Urinary bladder (tissue), 4 donors: ENCODE data around the gene TMEM233. TPM values are rescaled to one million over a fixed set of nuclear protein-coding genes. Genes with fewer than 3 reads are reported as not detected.

Source experiments
- DNase-seq: peaks from one replicate; pipeline ENCODE4 v3.0.0-alpha.2; 2015; ENCODE audit errors: extremely low spot score
- H3K27ac ChIP-seq: one replicate; pipeline ENCODE4 v1.5.1; 2013; ENCODE audit warnings: low read depth, mild to moderate bottlenecking, moderate library complexity
- H3K36me3 ChIP-seq: one replicate; pipeline ENCODE4 v1.6.1; 2013; ENCODE audit warnings: mild to moderate bottlenecking, moderate library complexity; ENCODE audit not compliant: insufficient read depth
- H3K4me1 ChIP-seq: one replicate; pipeline ENCODE4 v1.6.1; 2013; ENCODE audit warnings: mild to moderate bottlenecking, moderate library complexity; ENCODE audit not compliant: insufficient read depth
- H3K4me3 ChIP-seq: one replicate; pipeline ENCODE4 v1.5.1; 2013; ENCODE audit warnings: low read depth, low read length
- WGBS: extraction: QIAGEN DNeasy Blood & Tissue Kit; methylation state at CpG from one replicate; pipeline ENCODE4 v1.1.7; 2013; 5-methylcytosine and 5-hydroxymethylcytosine counted together
- polyA plus RNA-seq: library from polyadenylated mRNA; stranded (reverse); fragments of 200-250 nt; gene quantifications from one replicate; pipeline ENCODE4 v1.2.3, GENCODE V29; 2013
- small RNA-seq: library from RNA; depleted of rRNA; stranded (forward); fragments of <200 nt; gene quantifications from one replicate; pipeline ENCODE3, GENCODE V24; 2014
- total RNA-seq: library from RNA; depleted of rRNA; stranded (reverse); fragments of >200 nt; gene quantifications from one replicate; pipeline ENCODE4 v1.2.3, GENCODE V29; 2014
- donor health status: healthy with polysubstance abuse.
- donor health status: healthy.

The TMEM233 gene
- total and polyA plus RNA-seq, 2 donors = 0.61 to 1.4 TPM

DNA sequence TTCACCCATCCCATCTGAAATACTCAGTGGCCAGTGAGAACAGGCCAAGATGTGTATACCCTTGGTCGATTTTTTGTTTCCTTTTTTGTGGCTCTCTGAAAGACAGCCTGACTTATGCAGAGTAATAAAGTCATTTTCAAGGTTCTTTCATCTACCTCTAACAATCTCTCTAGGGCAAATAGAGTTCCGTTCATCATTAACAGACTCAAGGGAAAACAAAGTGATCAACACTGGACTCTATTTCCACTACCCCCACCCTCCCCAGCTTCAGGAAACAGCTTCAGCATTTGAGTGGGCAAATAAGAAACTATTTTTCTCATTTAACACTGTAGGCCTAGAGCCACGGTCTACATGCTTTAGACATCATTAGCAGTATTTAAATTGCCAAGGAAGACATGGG is 90.2 kb downstream of the TMEM233 start:
- no peak overlapping the region for H3K27ac ChIP-seq

GRCh38 chr12:119684711-119685369 is 91.3 kb downstream of the TMEM233 start:
- peaks cover 3% of the 10 kb centered on the region for H3K4me1 ChIP-seq
- no peak overlapping the region for H3K4me3 ChIP-seq
- H3K27ac ChIP-seq = no peak overlapping the region
- WGBS = 58% methylated on average over 10 of the region's 10 CpGs
- no peak for DNase-seq
- no peaks in the 10 kb centered on the region for H3K36me3 ChIP-seq

More for the DNA sequence above, 90.2 kb downstream of the TMEM233 start:
- H3K4me1 ChIP-seq = peaks cover 3% of the 10 kb centered on the region
- H3K4me3 ChIP-seq = no peak overlapping the region
- 82% methylated on average over 3 of the region's 3 CpGs for WGBS
- H3K36me3 ChIP-seq = no peaks in the 10 kb centered on the region
- DNase-seq = no peak

DNA sequence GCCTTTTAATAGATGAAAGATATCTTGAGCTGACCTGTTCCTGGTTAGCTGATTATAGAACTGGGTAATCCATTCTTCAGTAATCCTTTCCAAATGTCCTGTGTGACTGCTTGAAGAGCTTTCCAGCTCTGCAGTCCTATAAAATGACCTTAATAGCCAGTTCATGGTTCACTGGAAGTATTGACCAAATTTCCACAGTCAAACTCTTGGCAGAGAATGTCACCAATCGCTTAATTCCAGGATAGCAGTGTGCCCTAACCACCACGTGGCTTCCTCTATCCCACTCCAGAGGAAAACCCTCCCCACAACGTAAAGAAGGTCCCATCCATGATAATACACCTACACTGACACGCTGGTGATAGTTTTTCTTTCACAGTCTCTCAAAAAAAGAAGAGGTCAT is 91.8 kb downstream of the TMEM233 start:
- H3K36me3 ChIP-seq = no peaks in the 10 kb centered on the region
- H3K27ac ChIP-seq = no peak overlapping the region
- H3K4me3 ChIP-seq = no peak overlapping the region
- WGBS = 77% methylated on average over 4 of the region's 4 CpGs
- DNase-seq = no peak
- H3K4me1 ChIP-seq = peaks cover 3% of the 10 kb centered on the region

- H3K36me3 ChIP-seq = no peaks in the 10 kb centered on the region
- WGBS = 72% methylated on average over 12 of the region's 12 CpGs
- no peak overlapping the region for H3K4me3 ChIP-seq
- no peak for DNase-seq
- no peak overlapping the region for H3K27ac ChIP-seq
- H3K4me1 ChIP-seq = peaks cover 3% of the 10 kb centered on the region
Observed at GRCh38 chr12:119686355-119686754, 92.8 kb downstream of the TMEM233 start.

- Histone ChIP-seq H3K4me3 (no peak overlapping the region), H3K4me1 (peaks cover 3% of the 10 kb centered on the region), H3K36me3 (no peaks in the 10 kb centered on the region), H3K27ac (no peak overlapping the region)
- WGBS = 85% methylated on average over 13 of the region's 13 CpGs
- DNase-seq = no peak
Observed at GRCh38 chr12:119686776-119687175, 93.2 kb downstream of the TMEM233 start.

- WGBS = 71% methylated on average over 14 of the region's 14 CpGs
- DNase-seq = no peak
- Histone ChIP-seq H3K4me1 (peaks cover 3% of the 10 kb centered on the region), H3K4me3 (no peak overlapping the region), H3K36me3 (no peaks in the 10 kb centered on the region), H3K27ac (no peak overlapping the region)
Observed at GRCh38 chr12:119687406-119687805, 93.8 kb downstream of the TMEM233 start.

DNA sequence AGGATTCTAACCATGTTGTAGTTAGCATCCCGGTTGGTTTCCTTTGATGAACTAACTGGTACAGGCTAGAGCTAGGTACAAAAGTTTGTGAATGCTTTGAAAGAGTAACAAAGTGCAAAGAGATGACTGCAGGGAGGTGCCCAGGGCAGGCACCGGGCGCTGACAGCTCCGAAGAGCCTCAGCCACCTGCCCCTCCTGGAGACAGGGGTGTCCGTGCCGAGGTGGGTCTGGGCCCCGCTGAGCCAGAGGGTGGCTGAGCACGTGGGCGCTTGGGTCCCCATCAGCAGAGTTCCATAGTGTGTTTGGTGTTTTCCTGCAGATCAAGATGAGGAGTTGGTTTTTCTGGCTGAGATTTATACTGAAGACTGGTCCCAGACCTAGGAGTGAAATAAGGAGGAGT is 94.3 kb downstream of the TMEM233 start:
- 94% methylated on average over 9 of the region's 9 CpGs for WGBS
- H3K36me3 ChIP-seq = no peaks in the 10 kb centered on the region

DNA sequence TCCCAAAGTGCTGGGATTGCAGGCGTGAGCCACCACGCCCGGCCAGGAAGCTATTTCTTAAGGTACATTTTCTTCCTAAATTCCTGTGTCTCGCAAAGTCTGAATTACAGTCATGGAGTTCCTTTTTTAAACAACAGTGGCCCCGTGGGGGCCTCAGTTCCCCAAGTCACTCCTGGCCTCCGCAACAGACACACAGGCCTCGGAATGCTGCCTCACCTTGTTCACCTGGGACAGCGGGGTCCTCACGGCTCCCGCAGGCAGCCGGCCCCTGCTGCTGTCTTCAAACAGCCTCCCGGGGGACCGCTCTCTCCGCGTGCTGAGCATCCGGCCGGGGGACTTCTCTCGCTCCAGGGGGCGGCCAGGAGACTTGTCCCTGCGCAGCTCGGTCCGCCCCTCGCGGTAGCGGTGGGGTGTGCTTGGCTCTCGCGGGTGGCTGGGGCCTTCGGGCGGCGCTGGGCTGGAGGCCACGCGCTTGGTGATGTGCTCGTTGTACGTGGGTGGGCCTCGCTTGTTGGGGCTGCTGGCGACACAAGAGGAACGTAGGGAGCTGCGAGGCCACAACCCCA is 96.4 kb downstream of the TMEM233 start:
- Histone ChIP-seq H3K4me3 (no peak overlapping the region), H3K36me3 (no peaks in the 10 kb centered on the region), H3K4me1 (peaks cover 3% of the 10 kb centered on the region), H3K27ac (no peak overlapping the region)
- DNase-seq = no peak
- 98% methylated on average over 38 of the region's 38 CpGs for WGBS

More for the DNA sequence above, 94.3 kb downstream of the TMEM233 start:
- H3K27ac ChIP-seq = no peak overlapping the region
- H3K4me3 ChIP-seq = no peak overlapping the region
- peaks cover 3% of the 10 kb centered on the region for H3K4me1 ChIP-seq
- no peak for DNase-seq

DNA sequence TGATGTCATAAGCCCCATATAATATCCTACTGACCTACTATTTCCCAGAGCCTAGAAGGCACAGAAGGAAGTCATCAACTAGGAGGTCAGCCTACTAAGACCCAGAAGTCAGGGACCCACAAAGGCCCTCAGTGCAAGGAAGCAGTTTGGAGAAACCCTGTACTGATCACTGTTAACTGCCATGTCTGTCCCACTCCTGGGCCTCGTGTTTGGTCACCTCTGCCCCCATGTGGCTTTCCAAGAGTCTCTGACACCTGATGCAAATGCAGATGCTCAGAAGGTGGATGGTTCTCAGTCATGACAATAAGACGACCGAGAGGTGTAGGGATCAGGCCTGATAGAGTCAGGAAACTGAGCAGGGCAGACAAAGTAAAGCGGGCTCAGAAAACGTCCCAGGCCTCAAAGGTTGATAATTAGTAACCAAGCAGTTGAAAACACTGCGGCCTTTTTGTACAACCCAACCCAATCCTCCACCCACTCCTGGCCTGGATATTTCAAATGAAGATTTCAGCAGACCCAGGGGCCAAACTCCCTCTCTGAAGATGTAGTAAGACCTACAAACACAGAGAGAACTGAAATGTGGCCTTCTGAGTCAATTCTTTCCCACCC is 97.7 kb downstream of the TMEM233 start:
- Histone ChIP-seq H3K4me1 (no peaks in the 10 kb centered on the region), H3K36me3 (no peaks in the 10 kb centered on the region), H3K27ac (no peak overlapping the region), H3K4me3 (no peak overlapping the region)
- 88% methylated on average over 6 of the region's 6 CpGs for WGBS
- no peak for DNase-seq

- DNase-seq = no peak
- Histone ChIP-seq H3K4me1 (no peaks in the 10 kb centered on the region), H3K4me3 (no peak overlapping the region), H3K27ac (no peak overlapping the region), H3K36me3 (no peaks in the 10 kb centered on the region)
- 36% methylated on average over 5 of the region's 5 CpGs for WGBS
Observed at GRCh38 chr12:119692410-119692809, 98.8 kb downstream of the TMEM233 start.

Small RNA genes lying within 50 kb of the gene (small RNA-seq; reads per million reads assigned to genes)
- not detected for gene RN7SKP197

Other genes starting within 250 kb of the TMEM233 start
- 15.6 TPM for gene PRKAB1, start 74.4 kb downstream of the TMEM233 start, total RNA-seq
- gene PRKAB1, start 74.4 kb downstream of the TMEM233 start, polyA plus RNA-seq = 27.9 TPM